ENCODE measurements around the gene FXYD7.

- TF ChIP-seq ZNF274 (IDR thresholded peaks at IDR 0.05; ENCODE audit: low read depth, low read length): no peak
- TF ChIP-seq YY1 (IDR thresholded peaks at IDR 0.05; ENCODE audit: insufficient read depth, insufficient read length): no peak
These were observed 7.4 kb downstream of the FXYD7 start for GRCh38 chr19:35150445-35150844.
